K562 treated with DMSO at 1 percent for 48 hours (cell line): ENCODE results near the gene SLC39A10. TPM values are rescaled to one million over a fixed set of nuclear protein-coding genes. Genes with fewer than 3 reads are reported as not detected.

Source experiments
- total RNA-seq: library from RNA; unstranded; fragments of 300-600 nt; gene quantifications from 2 replicates; pipeline ENCODE4 v1.2.3, GENCODE V29; 2022; ENCODE audit warnings: low replicate concordance; ENCODE audit errors: extremely low read depth

The SLC39A10 gene
- not detected in 2 replicates for total RNA-seq

GRCh38 chr2:195656859-195657633, at the start of gene SLC39A10:
SLC39A10 (plus strand) TSS chr2:195657226; CDS start chr2:195680043, 22,817 bp downstream.

